Hepatocyte (in vitro differentiated cells): ENCODE measurements around the gene ST6GALNAC5.

ENCODE experiments used
- CTCF ChIP-seq: fragments of 200-600 bp; sonication (generic); IDR thresholded peaks from 2 replicates; pipeline ENCODE4 v1.5.1; 2016; ENCODE audit warnings: antibody characterized with exemption, mild to moderate bottlenecking; ENCODE audit not compliant: poor library complexity
- EZH2phosphoT487 ChIP-seq: fragments of 200-600 bp; sonication (generic); IDR thresholded peaks from one replicate; pipeline ENCODE4 v1.6.1; 2018; ENCODE audit warnings: antibody characterized with exemption, mild to moderate bottlenecking, low read depth, moderate library complexity; ENCODE audit not compliant: unreplicated experiment, severe bottlenecking

GRCh38 chr1:76876655-76877395 lies 9.5 kb downstream of the ST6GALNAC5 start:
- TF ChIP-seq EZH2phosphoT487 (no peak), CTCF (no peak)
